CD4-positive, alpha-beta T cell (primary cell): ENCODE results near the gene AXDND1. TPM values are rescaled to one million over a fixed set of nuclear protein-coding genes. Genes with fewer than 3 reads are reported as not detected.

ENCODE experiments used
- ATAC-seq: fragments of 200-7000 bp; cut with Tn5 transposase; one replicate; pipeline ENCODE4 v1.10.0; 2022; ENCODE audit warnings: mild to moderate bottlenecking; ENCODE audit not compliant: poor library complexity
- CTCF ChIA-PET: fragments of 350-600 bp; sonication (Branson Sonifier 250); formaldehyde crosslinking; loops from one replicate; lab custom pipeline; 2021; ENCODE audit warnings: antibody characterized with exemption, inconsistent platforms; lab: Charles Lee
- POLR2A ChIA-PET: fragments of 350-600 bp; sonication (Branson Sonifier 250); formaldehyde crosslinking; loops from one replicate; lab custom pipeline; 2021; ENCODE audit warnings: antibody characterized with exemption, inconsistent platforms; lab: Charles Lee
- DNase-seq, 14 experiments: peaks; one replicate each; pipeline ENCODE4 v3.0.0-alpha.2; 2013 to 2020; ENCODE audit warnings: mixed read lengths in 2 of 14
- H3K27ac ChIP-seq, 2 donors: one replicate each; pipeline versions ENCODE4 v1.5.1 to v1.7.0; 2013; ENCODE audit warnings: low read length in 2 of 2, low read depth in 1 of 2, mild to moderate bottlenecking in 1 of 2
- H3K27me3 ChIP-seq, 2 experiments: 1 replicate in 1 of 2; 2 replicates in 1 of 2; pipeline versions ENCODE4 v1.6.1 to v1.7.0; 2013; ENCODE audit warnings: low read length in 2 of 2, control low read depth in 1 of 2, mild to moderate bottlenecking in 1 of 2, moderate library complexity in 1 of 2; ENCODE audit not compliant: insufficient read depth in 2 of 2, control insufficient read depth in 1 of 2
- H3K36me3 ChIP-seq: one replicate; pipeline ENCODE4 v1.6.1; 2013; ENCODE audit warnings: low read length, control low read depth; ENCODE audit not compliant: insufficient read depth
- H3K4me1 ChIP-seq: one replicate; pipeline ENCODE4 v1.6.1; 2013; ENCODE audit warnings: low read length, control low read depth; ENCODE audit not compliant: insufficient read depth
- H3K4me3 ChIP-seq: one replicate; pipeline ENCODE4 v1.5.1; 2013; ENCODE audit warnings: mild to moderate bottlenecking, low read length, moderate library complexity
- H3K9me3 ChIP-seq, 2 experiments: 1 replicate in 1 of 2; 2 replicates in 1 of 2; pipeline versions ENCODE4 v1.6.1 to v1.7.0; 2013; ENCODE audit warnings: low read length in 2 of 2, mild to moderate bottlenecking in 2 of 2, control low read depth in 1 of 2, moderate library complexity in 1 of 2; ENCODE audit not compliant: control insufficient read depth in 1 of 2, insufficient read depth in 1 of 2
- H3K27ac Mint-ChIP-seq: one replicate; pipeline ENCODE4 v1.8.0; 2020; ENCODE audit warnings: mixed read lengths
- H3K27me3 Mint-ChIP-seq: one replicate; pipeline ENCODE4 v1.8.0; 2021; ENCODE audit warnings: mixed read lengths
- H3K36me3 Mint-ChIP-seq: one replicate; pipeline ENCODE4 v1.8.0; 2021; ENCODE audit warnings: low read depth, mixed read lengths
- H3K4me1 Mint-ChIP-seq: one replicate; pipeline ENCODE4 v1.8.0; 2021; ENCODE audit warnings: low read depth, mixed read lengths
- H3K4me3 Mint-ChIP-seq: one replicate; pipeline ENCODE4 v1.8.0; 2020; ENCODE audit warnings: mild to moderate bottlenecking, mixed read lengths
- H3K9me3 Mint-ChIP-seq: one replicate; pipeline ENCODE4 v1.8.0; 2020; ENCODE audit warnings: mixed read lengths
- CTCF ChIP-seq: fragments of 200-600 bp; IDR thresholded peaks from one replicate; pipeline ENCODE4 v1.8.0; 2022; ENCODE audit warnings: antibody characterized with exemption, mild to moderate bottlenecking
- intact Hi-C, 2 experiments: fragments of 100-400 bp; cut with DNase I in 1 of 2; cut with micrococcal nuclease in 1 of 2; formaldehyde crosslinking; loops; one replicate each; pipeline versions ENCODE4 v1.15.1 to v1.9.0; 2023 to 2025; cut with DNase I, micrococcal nuclease
- total RNA-seq, 174 experiments: library from RNA in 2 of 174; stranded (reverse) in 2 of 174; gene quantifications; one replicate each; pipeline ENCODE4 v1.2.3 and lab custom pipeline; 2021 to 2026

AXDND1 gene
- total RNA-seq, 2 experiments from 2014 or later = 1.1 TPM

- Mint-ChIP-seq H3K36me3 (no peaks in the 10 kb centered on the region), H3K9me3 (no peaks in the 10 kb centered on the region), H3K27ac (no peak overlapping the region), H3K27me3 (peaks cover 10% of the 10 kb centered on the region), H3K4me3 (no peak overlapping the region), H3K4me1 (no peaks in the 10 kb centered on the region)
- Histone ChIP-seq H3K4me1 (no peaks in the 10 kb centered on the region), H3K27ac (no peak overlapping the region), H3K27me3 (no peaks in the 10 kb centered on the region), H3K4me3 (no peak overlapping the region), H3K36me3 (no peaks in the 10 kb centered on the region), H3K9me3 (peaks cover 0 to 3% of the 10 kb centered on the region in 2 experiments)
- no peak for TF ChIP-seq CTCF
- DNase-seq (no peak), ATAC-seq (no peak)
- ChIA-PET POLR2A (no interaction called here), CTCF (no interaction called here)
- intact Hi-C loops = no loop called here
Measured at GRCh38 chr1:179558078-179558477, 192.3 kb downstream of the AXDND1 start.

GRCh38 chr1:179575497-179576314 lies 209.9 kb downstream of the AXDND1 start, which contains the start of gene NPHS2:
Gene NPHS2 (minus strand): TSS chr1:179575948. CDS start chr1:179575864, 84 bp downstream.
- ChIA-PET CTCF (no interaction called here), POLR2A (no interaction called here)
- peaks cover 25 to 46% of the 10 kb centered on the region in 2 experiments for H3K27me3 ChIP-seq
- H3K27ac ChIP-seq = no peak within 1 kb of the TSS
- Mint-ChIP-seq H3K4me3 (no peak within 1 kb of the TSS), H3K27me3 (peaks cover 68% of the 10 kb centered on the region), H3K36me3 (no peaks in the 10 kb centered on the region), H3K27ac (no peak within 1 kb of the TSS), H3K4me1 (no peaks in the 10 kb centered on the region), H3K9me3 (no peaks in the 10 kb centered on the region)
- no peaks in the 10 kb centered on the region for H3K36me3 ChIP-seq
- H3K4me3 ChIP-seq = no peak within 1 kb of the TSS
- no peaks in the 10 kb centered on the region for H3K4me1 ChIP-seq
- ATAC-seq = no peak
- no peak for DNase-seq
- intact Hi-C loops = no loop called here
- H3K9me3 ChIP-seq = peaks cover 0 to 5% of the 10 kb centered on the region in 2 experiments
- TF ChIP-seq CTCF = no peak

- Mint-ChIP-seq H3K4me3 (no peak overlapping the region), H3K4me1 (no peaks in the 10 kb centered on the region), H3K27ac (no peak overlapping the region), H3K36me3 (no peaks in the 10 kb centered on the region), H3K27me3 (peaks cover 64% of the 10 kb centered on the region), H3K9me3 (no peaks in the 10 kb centered on the region)
- intact Hi-C loops = no loop called here
- DNase-seq = no peak
- no peaks in the 10 kb centered on the region for H3K4me1 ChIP-seq
- H3K27me3 ChIP-seq = peaks cover 25 to 46% of the 10 kb centered on the region in 2 experiments
- ATAC-seq = no peak
- H3K9me3 ChIP-seq = peaks cover 0 to 5% of the 10 kb centered on the region in 2 experiments
- H3K36me3 ChIP-seq = no peaks in the 10 kb centered on the region
- no peak overlapping the region for H3K4me3 ChIP-seq
- ChIA-PET POLR2A (no interaction called here), CTCF (no interaction called here)
- no peak overlapping the region for H3K27ac ChIP-seq
- no peak for TF ChIP-seq CTCF
Measured at GRCh38 chr1:179576509-179576908, 210.7 kb downstream of the AXDND1 start.
